SHP77 (cell line): Measurements from ENCODE around the gene MFSD11.
A peak's percentile ranks its signal among the peaks of the same experiment; 100 is the strongest.
"Not testable (repeated sequence)": the region's sequence is repeated elsewhere in the genome, so short reads cannot be mapped to it uniquely, and the experiment has no call there.

Source experiments
- DNase-seq, 2 experiments: peaks; one replicate each; lab custom pipeline; 2025; lab: John Stamatoyannopoulos, UW

The MFSD11 gene

DNA sequence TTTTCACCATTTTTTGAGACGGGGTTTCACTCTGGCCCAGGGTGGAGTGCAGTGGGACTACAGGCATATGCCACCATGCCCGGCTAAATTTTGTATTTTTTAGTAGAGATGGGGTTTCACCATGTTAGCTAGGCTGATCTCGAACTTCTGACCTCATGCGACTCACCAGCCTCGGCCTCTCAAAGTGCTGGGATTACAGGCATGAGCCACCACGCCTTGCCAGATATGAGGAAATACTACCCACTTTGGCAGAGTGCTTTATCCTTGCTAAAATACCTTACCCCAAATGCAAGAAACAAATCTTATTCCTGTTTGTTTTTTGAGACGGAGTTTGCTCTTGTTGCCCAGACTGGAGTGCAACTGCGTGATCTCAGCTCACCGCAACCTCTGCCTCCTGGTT is 67.4 kb downstream of the MFSD11 start:
- DNase-seq = no peak

DNA sequence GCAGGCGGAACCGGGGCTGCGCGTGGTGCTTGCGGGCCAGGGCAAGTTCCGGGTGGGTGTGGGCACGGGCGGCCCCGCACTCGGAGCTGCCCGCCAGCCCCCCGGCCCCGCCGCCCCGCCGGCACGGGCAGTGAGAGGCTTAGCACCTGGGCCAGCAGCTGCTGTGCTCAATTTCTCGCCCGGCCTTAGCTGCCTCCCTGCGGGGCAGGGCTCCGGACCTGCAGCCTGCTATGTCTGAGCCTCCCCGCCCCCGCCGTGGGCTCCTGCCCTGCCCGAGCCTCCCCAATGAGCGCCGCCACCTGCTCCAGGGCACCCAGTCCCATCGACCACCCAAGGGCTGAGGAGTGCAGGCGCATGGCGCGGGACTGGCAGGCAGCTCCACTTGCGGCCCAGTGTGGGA is 68.2 kb downstream of the MFSD11 start:
- not testable (repeated sequence) for DNase-seq

GRCh38 chr17:76806767-76807166 is 68.8 kb downstream of the MFSD11 start:
- DNase-seq = not testable (repeated sequence)

DNA sequence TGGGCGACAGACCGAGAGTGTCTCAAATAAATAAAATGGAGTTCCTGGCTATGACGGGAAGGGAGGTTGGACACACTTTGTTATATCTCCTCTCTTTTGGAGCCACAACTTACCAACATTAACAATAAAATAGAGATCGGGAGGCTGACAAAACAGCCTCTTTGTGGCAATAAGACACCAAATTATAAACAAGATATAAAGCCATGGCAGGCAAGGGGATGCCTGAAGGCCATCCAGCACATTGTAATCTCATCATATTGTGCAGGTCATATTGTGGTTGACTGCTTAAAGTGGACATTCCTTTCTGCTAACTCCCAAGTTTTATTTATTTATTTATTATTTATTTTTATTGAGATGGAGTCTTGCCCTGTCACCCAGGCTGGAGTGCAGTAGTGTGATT is 70.4 kb downstream of the MFSD11 start:
- DNase-seq = no peak

DNA sequence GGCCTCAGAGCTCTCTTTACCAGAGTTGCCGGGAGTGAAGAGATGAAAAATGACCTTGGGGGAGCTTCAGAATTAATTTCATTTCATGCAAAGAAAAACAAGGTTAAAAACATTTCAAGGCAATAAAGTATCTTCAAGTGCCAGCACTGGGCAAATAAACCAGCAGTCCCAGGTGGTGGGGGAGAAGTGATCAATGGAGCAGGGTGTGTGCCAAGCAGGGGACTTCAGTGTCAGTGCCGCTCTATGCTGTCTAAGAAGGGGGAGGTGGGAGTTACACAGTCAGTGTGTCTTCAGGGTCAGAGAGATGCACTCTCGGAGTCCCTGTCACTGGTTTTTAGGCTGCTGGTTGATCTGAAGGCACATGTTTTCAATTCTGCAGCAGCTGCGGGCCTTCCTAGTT is 73.0 kb downstream of the MFSD11 start:
- peak; percentile 45 to 62 for DNase-seq

DNA sequence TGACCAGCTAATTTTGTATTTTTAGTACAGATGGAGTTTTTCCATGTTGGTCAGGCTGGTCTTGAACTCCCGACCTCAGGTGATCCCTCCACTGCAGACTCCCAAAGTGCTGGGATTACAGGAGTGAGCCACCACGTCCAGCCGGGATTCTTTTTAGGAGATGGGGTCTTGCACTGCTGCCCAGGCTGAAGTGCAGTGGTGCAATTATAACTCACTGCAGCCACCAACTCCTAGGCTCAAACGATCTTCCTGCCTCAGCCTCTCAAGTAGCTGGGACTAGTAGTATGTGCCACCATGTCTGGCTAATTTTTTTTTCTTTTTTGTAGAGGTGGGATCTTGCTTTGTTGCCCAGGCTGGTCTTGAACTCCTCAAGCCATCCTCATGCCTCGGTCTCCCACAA is 73.9 kb downstream of the MFSD11 start:
- no peak for DNase-seq

DNA sequence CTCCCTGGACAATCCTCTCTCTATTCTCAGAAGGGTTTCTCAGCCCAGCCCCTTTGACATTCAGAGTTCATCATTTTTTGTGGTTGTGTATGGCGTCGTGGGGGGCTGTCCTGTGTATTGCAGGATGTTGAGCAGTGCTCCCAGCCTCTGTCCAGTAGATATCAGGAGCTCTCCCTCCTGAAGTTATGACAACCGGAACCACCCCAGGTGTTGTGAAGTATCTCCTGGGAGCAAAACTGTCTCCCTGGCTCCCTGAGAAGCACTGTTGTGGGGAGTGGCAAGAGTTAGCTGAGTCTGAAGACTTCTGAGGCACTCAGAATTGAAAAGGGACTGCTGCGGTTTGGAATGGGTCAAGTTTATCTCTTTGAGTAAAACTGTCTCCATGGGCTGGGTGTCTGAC is 74.3 kb downstream of the MFSD11 start:
- no peak for DNase-seq

- DNase-seq = no peak
Observed at GRCh38 chr17:76812968-76813367, 75.0 kb downstream of the MFSD11 start.

GRCh38 chr17:76815907-76816589 is 78.1 kb downstream of the MFSD11 start:
- not testable (repeated sequence) for DNase-seq

GRCh38 chr17:76816590-76817135 is 78.7 kb downstream of the MFSD11 start:
- peak; percentile 66 to 79 for DNase-seq

GRCh38 chr17:76820039-76820438 is 82.1 kb downstream of the MFSD11 start:
- DNase-seq = peak in 1 of 2 experiments; percentile 34

GRCh38 chr17:76820561-76820960 is 82.6 kb downstream of the MFSD11 start:
- DNase-seq = peak in 1 of 2 experiments; percentile 38

DNA sequence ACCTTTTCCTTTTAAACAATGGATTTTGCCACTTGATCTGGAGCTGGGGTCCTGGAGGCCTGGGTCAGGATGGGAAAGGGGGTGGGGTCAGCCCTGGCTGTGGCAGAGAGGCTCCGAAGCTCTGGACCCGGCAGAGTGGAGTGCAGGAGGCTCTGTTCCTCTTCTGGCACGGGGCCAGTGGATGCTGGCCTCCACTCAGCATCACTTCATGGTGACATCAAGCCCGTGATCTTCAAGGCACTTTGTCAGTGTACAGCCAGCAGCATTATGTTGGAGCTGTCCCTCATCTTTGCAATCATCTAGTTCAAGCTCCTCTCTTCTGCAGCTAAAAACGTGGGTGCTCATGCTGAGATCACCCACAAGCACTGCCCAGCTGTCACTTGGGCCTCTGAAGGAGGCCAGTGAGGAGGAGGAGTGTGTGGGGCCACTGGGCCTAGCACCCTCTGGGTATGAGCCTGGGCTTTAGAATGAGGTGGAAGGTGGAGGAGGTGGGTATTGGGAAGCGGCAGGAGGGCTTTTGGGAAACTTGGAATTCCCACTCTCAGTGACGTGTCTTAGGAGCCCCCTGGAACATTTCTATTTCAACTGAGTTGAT is 84.4 kb downstream of the MFSD11 start:
- no peak for DNase-seq

GRCh38 chr17:76824093-76824492 is 86.2 kb downstream of the MFSD11 start:
- no peak for DNase-seq

DNA sequence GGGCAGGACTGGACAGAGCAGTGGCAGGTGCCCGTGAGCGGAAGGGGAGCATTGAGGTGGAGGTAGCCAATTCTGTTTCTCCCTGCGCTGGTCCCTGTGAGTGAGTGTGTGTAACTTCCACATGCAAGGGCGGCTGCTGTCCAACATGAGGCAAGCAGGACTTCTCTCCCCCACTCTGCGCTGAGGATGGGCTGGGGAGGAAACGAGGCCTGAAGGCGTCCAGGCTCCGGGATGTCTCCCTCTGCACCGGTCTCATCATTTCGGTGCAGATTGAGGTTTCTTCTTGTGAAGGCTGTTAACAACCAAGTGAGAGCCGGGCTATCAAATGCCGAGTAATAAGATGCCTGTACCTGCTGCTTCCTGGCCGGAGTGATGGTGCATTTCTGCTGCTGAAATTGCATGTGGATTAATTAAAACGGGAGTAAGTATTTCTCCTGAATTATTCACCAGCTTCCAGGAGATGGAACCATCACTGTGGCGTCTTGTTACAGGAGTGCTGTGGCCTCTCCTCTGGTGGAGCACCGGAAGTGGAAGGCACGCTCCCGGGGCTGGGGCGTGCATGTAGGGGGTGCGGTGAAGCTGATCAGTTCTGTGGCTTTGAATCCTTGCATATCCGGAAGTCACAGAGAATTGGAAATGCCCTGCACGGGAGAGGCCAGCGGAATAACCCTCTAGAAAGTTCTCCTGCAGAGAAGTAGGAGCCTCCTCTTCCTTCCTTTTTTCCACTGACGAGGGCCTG is 88.6 kb downstream of the MFSD11 start:
- no peak for DNase-seq

GRCh38 chr17:76827736-76828135 is 89.8 kb downstream of the MFSD11 start:
- no peak for DNase-seq
